Nephron (organoid): ENCODE results near the gene TPRG1L.

Experiments used
- H3K27ac Mint-ChIP-seq, 3 experiments: 2 replicates each; pipeline ENCODE4 v1.8.0; 2020; ENCODE audit warnings: mixed read lengths in 3 of 3, mild to moderate bottlenecking in 2 of 3, moderate library complexity in 1 of 3
- H3K27me3 Mint-ChIP-seq: 2 replicates; pipeline ENCODE4 v1.8.0; 2021; ENCODE audit warnings: low read depth, mild to moderate bottlenecking, moderate library complexity, mixed read lengths
- H3K36me3 Mint-ChIP-seq: 2 replicates; pipeline ENCODE4 v1.8.0; 2020; ENCODE audit warnings: low read depth, mixed read lengths
- H3K4me1 Mint-ChIP-seq: 2 replicates; pipeline ENCODE4 v1.8.0; 2020; ENCODE audit warnings: mixed read lengths
- H3K4me3 Mint-ChIP-seq, 3 experiments: 2 replicates each; pipeline ENCODE4 v1.8.0; 2020; ENCODE audit warnings: mild to moderate bottlenecking in 3 of 3, mixed read lengths in 3 of 3, moderate library complexity in 2 of 3
- H3K9me3 Mint-ChIP-seq: 2 replicates; pipeline ENCODE4 v1.8.0; 2020; ENCODE audit warnings: mixed read lengths
- CTCF ChIP-seq, 3 experiments: fragments of 200-600 bp; sonication (generic); IDR thresholded peaks; one replicate each; pipeline ENCODE4 v1.5.0; 2021; ENCODE audit warnings: antibody characterized with exemption in 3 of 3; ENCODE audit not compliant: unreplicated experiment in 3 of 3

The TPRG1L gene

GRCh38 chr1:3668585-3669300 lies 43.9 kb downstream of the TPRG1L start:
- no peak overlapping the region for H3K4me3 Mint-ChIP-seq
- no peaks in the 10 kb centered on the region for H3K36me3 Mint-ChIP-seq
- no peaks in the 10 kb centered on the region for H3K9me3 Mint-ChIP-seq
- H3K27ac Mint-ChIP-seq, result no peak overlapping the region
- H3K27me3 Mint-ChIP-seq, result peaks cover 59% of the 10 kb centered on the region
- peaks cover 15% of the 10 kb centered on the region for H3K4me1 Mint-ChIP-seq
- no peak for TF ChIP-seq CTCF (IDR thresholded peaks at IDR 0.05; ENCODE audit: unreplicated experiment in 3 of 3)

- Mint-ChIP-seq H3K4me3 (no peak overlapping the region), H3K9me3 (no peaks in the 10 kb centered on the region), H3K4me1 (peaks cover 15% of the 10 kb centered on the region), H3K36me3 (no peaks in the 10 kb centered on the region), H3K27me3 (peaks cover 59% of the 10 kb centered on the region), H3K27ac (no peak overlapping the region)
- no peak for TF ChIP-seq CTCF (IDR thresholded peaks at IDR 0.05; ENCODE audit: unreplicated experiment in 3 of 3)
These were observed 44.6 kb downstream of the TPRG1L start for GRCh38 chr1:3669421-3669821.

GRCh38 chr1:3669971-3670431 lies 45.2 kb downstream of the TPRG1L start:
- Mint-ChIP-seq H3K4me1 (peaks cover 15% of the 10 kb centered on the region), H3K9me3 (no peaks in the 10 kb centered on the region), H3K27me3 (peaks cover 54% of the 10 kb centered on the region), H3K4me3 (no peak overlapping the region), H3K36me3 (no peaks in the 10 kb centered on the region), H3K27ac (no peak overlapping the region)
- no peak for TF ChIP-seq CTCF (IDR thresholded peaks at IDR 0.05; ENCODE audit: unreplicated experiment in 3 of 3)

GRCh38 chr1:3670823-3671265 lies 46.0 kb downstream of the TPRG1L start:
- no peak overlapping the region for H3K4me3 Mint-ChIP-seq
- H3K9me3 Mint-ChIP-seq, result no peaks in the 10 kb centered on the region
- H3K36me3 Mint-ChIP-seq, result no peaks in the 10 kb centered on the region
- H3K27me3 Mint-ChIP-seq, result peaks cover 55% of the 10 kb centered on the region
- H3K27ac Mint-ChIP-seq, result no peak overlapping the region
- peaks cover 15% of the 10 kb centered on the region for H3K4me1 Mint-ChIP-seq
- no peak for TF ChIP-seq CTCF (IDR thresholded peaks at IDR 0.05; ENCODE audit: unreplicated experiment in 3 of 3)

- Mint-ChIP-seq H3K4me3 (peak overlapping the region in 1 of 3 experiments; percentile 37), H3K4me1 (peaks cover 15% of the 10 kb centered on the region), H3K27me3 (peaks cover 58% of the 10 kb centered on the region), H3K27ac (no peak overlapping the region), H3K9me3 (no peaks in the 10 kb centered on the region), H3K36me3 (no peaks in the 10 kb centered on the region)
- TF ChIP-seq CTCF (IDR thresholded peaks at IDR 0.05; ENCODE audit: unreplicated experiment in 3 of 3), result no peak
These were observed 46.8 kb downstream of the TPRG1L start for GRCh38 chr1:3671371-3672180.
